HCT116 (cell line): ENCODE data around the gene PCDH1. TPM values are rescaled to one million over a fixed set of nuclear protein-coding genes. Genes with fewer than 3 reads are reported as not detected.

Source experiments
- ATAC-seq: fragments of 200-7000 bp; cut with Tn5 transposase; 2 replicates; pipeline ENCODE4 v1.9.1; 2020; ENCODE audit warnings: mild to moderate bottlenecking, moderate library complexity
- BruUV-seq: library from RNA; stranded (reverse); fragments of 400-500 nt; replicated peaks from 2 replicates; lab custom pipeline; 2021; lab: Mats Ljungman, UMichigan
- CTCF ChIA-PET: fragments of 300-600 bp; sonication (Branson Sonifier 250); formaldehyde crosslinking; loops from one replicate; lab custom pipeline; 2021; ENCODE audit warnings: antibody characterized with exemption; lab: Charles Lee
- POLR2A ChIA-PET: fragments of 300-600, 350-600 bp; sonication (Branson Sonifier 250); formaldehyde crosslinking; loops from one replicate; lab custom pipeline; 2021; ENCODE audit warnings: antibody characterized with exemption; lab: Charles Lee
- RAD21 ChIA-PET, 2 experiments: fragments of 300-600 bp; sonication (Branson Sonifier 250); formaldehyde crosslinking; loops; one replicate each; lab custom pipeline; 2023; ENCODE audit warnings: low total read pairs in 2 of 2; ENCODE audit not compliant: uncharacterized antibody in 2 of 2, unreplicated experiment in 2 of 2, low non-redundant PET in 1 of 2; lab: Charles Lee
- DNase-seq: peaks from one replicate; pipeline ENCODE4 v3.0.0-alpha.2; 2010; ENCODE audit warnings: low read depth, low spot score
- H2AFZ ChIP-seq: fragments of 200-600 bp; shearing (Covaris generic), sonication (generic); 2 replicates; pipeline ENCODE4 v1.6.1; 2017; ENCODE audit warnings: low read depth, mixed run types, mixed read lengths, antibody characterized with exemption, low read length; ENCODE audit not compliant: poor library complexity, severe bottlenecking
- H3K27ac ChIP-seq: 2 replicates; pipeline ENCODE4 v1.5.1; 2012; ENCODE audit warnings: low read depth, low read length
- H3K27me3 ChIP-seq: fragments of 200-600 bp; sonication (generic); 2 replicates; pipeline ENCODE4 v1.6.1; 2016; ENCODE audit warnings: mixed run types, low read length, mixed read lengths; ENCODE audit not compliant: insufficient read depth
- H3K36me3 ChIP-seq, 2 experiments: fragments of 200-500 bp in 1 of 2; fragments of 200-600 bp in 1 of 2; sonication (Bioruptor generic) in 1 of 2; sonication (generic) in 1 of 2; 2 replicates each; pipeline versions ENCODE4 v1.5.1 to v1.6.1; 2014 to 2016; ENCODE audit warnings: low read length in 2 of 2, inconsistent platforms in 1 of 2, mixed read lengths in 1 of 2, mixed run types in 1 of 2; ENCODE audit not compliant: insufficient read depth in 2 of 2, control insufficient read depth in 1 of 2
- H3K4me1 ChIP-seq, 2 experiments: fragments of 200-600 bp in 1 of 2; sonication (generic) in 1 of 2; 2 replicates each; pipeline versions ENCODE4 v1.5.1 to v1.6.1; 2012 to 2017; ENCODE audit warnings: low read length in 2 of 2, inconsistent platforms in 1 of 2, mild to moderate bottlenecking in 1 of 2, mixed read lengths in 1 of 2, mixed run types in 1 of 2, moderate library complexity in 1 of 2; ENCODE audit not compliant: insufficient read depth in 2 of 2, control insufficient read depth in 1 of 2
- H3K4me2 ChIP-seq: fragments of 200-600 bp; sonication (generic); 2 replicates; pipeline ENCODE4 v1.6.1; 2017; ENCODE audit warnings: mixed run types, low read length, mixed read lengths
- H3K4me3 ChIP-seq, 2 experiments: fragments of 200-600 bp in 1 of 2; sonication (generic) in 1 of 2; replicated peaks in 1 of 2; 2 replicates each; pipeline ENCODE4 v1.5.1; 2011 to 2016; ENCODE audit warnings: low read length in 2 of 2, control low read depth in 1 of 2, low read depth in 1 of 2, mild to moderate bottlenecking in 1 of 2, mixed read lengths in 1 of 2, mixed run types in 1 of 2
- H3K79me2 ChIP-seq: fragments of 200-600 bp; sonication (generic); 2 replicates; pipeline ENCODE4 v1.6.1; 2017; ENCODE audit warnings: mild to moderate bottlenecking, mixed run types, low read length, moderate library complexity, mixed read lengths; ENCODE audit not compliant: insufficient read depth
- H3K9ac ChIP-seq: fragments of 200-600 bp; sonication (generic); 2 replicates; pipeline ENCODE4 v1.6.1; 2016; ENCODE audit warnings: low read length, mixed read lengths
- H3K9me2 ChIP-seq: fragments of 200-600 bp; sonication (generic), shearing (Covaris generic); 2 replicates; pipeline ENCODE4 v1.6.1; 2017; ENCODE audit warnings: mixed run types, mild to moderate bottlenecking, moderate library complexity; ENCODE audit not compliant: insufficient read depth
- H3K9me3 ChIP-seq, 2 experiments: fragments of 200-500 bp in 1 of 2; fragments of 200-600 bp in 1 of 2; sonication (Bioruptor generic) in 1 of 2; sonication (generic) in 1 of 2; 2 replicates each; pipeline ENCODE4 v1.6.1; 2014 to 2017; ENCODE audit warnings: low read length in 2 of 2, mixed read lengths in 2 of 2, inconsistent platforms in 1 of 2, low read depth in 1 of 2, mild to moderate bottlenecking in 1 of 2, mixed run types in 1 of 2, moderate library complexity in 1 of 2; ENCODE audit not compliant: control insufficient read depth in 1 of 2, insufficient read depth in 1 of 2
- H4K20me1 ChIP-seq: fragments of 200-600 bp; sonication (generic), shearing (Covaris generic); 2 replicates; pipeline ENCODE4 v1.6.1; 2017; ENCODE audit warnings: mixed run types, mild to moderate bottlenecking, moderate library complexity; ENCODE audit not compliant: insufficient read depth
- CBX3 ChIP-seq: IDR thresholded peaks from 2 replicates; pipeline ENCODE4 v1.6.1; 2012; ENCODE audit warnings: low read depth
- CEBPB ChIP-seq: IDR thresholded peaks from 2 replicates; pipeline ENCODE4 v1.6.1; 2012; ENCODE audit warnings: low read depth
- EGR1 ChIP-seq: IDR thresholded peaks from 2 replicates; pipeline ENCODE4 v1.6.1; 2012; ENCODE audit warnings: low read depth
- EZH2 ChIP-seq: fragments of 200-600 bp; sonication (generic); IDR thresholded peaks from 2 replicates; pipeline ENCODE4 v1.6.1; 2017; ENCODE audit warnings: antibody characterized with exemption, mixed run types
- EZH2phosphoT487 ChIP-seq: fragments of 200-600 bp; IDR thresholded peaks from 2 replicates; pipeline ENCODE4 v1.6.1; 2018; ENCODE audit warnings: antibody characterized with exemption, borderline replicate concordance
- FOSL1 ChIP-seq: IDR thresholded peaks from 2 replicates; pipeline ENCODE4 v1.6.1; 2012; ENCODE audit warnings: low read depth
- JUND ChIP-seq: IDR thresholded peaks from 2 replicates; pipeline ENCODE4 v1.6.1; 2012
- POLR2A ChIP-seq: IDR thresholded peaks from 2 replicates; pipeline ENCODE4 v1.7.0; 2011; ENCODE audit warnings: borderline replicate concordance; ENCODE audit not compliant: insufficient read depth, insufficient read length; ENCODE audit errors: extremely low read depth
- RAD21 ChIP-seq: IDR thresholded peaks from 2 replicates; pipeline ENCODE4 v1.6.1; 2012; ENCODE audit warnings: low read depth, mild to moderate bottlenecking
- SIN3A ChIP-seq: IDR thresholded peaks from 2 replicates; pipeline ENCODE4 v1.6.1; 2012; ENCODE audit warnings: low read depth
- SP1 ChIP-seq: IDR thresholded peaks from 2 replicates; pipeline ENCODE4 v1.6.1; 2012; ENCODE audit warnings: low read depth
- SRF ChIP-seq: IDR thresholded peaks from 2 replicates; pipeline ENCODE4 v1.6.1; 2012; ENCODE audit warnings: low read depth
- TCF7L2 ChIP-seq: IDR thresholded peaks from 2 replicates; pipeline ENCODE4 v1.7.0; 2011; ENCODE audit warnings: borderline replicate concordance, inconsistent platforms; ENCODE audit not compliant: insufficient read depth, insufficient read length; ENCODE audit errors: extremely low read depth
- YY1 ChIP-seq: IDR thresholded peaks from 2 replicates; pipeline ENCODE4 v1.6.1; 2011; ENCODE audit warnings: low read length, low read depth, moderate library complexity, mild to moderate bottlenecking; ENCODE audit not compliant: insufficient replicate concordance; ENCODE audit errors: extremely low read depth
- ZFX ChIP-seq: fragments of 450-650 bp; IDR thresholded peaks from 2 replicates; pipeline ENCODE4 v1.6.1; 2017
- ZNF274 ChIP-seq: fragments of 200-500 bp; sonication (Bioruptor generic); IDR thresholded peaks from 2 replicates; pipeline ENCODE4 v1.6.1; 2014; ENCODE audit warnings: mild to moderate bottlenecking, low read depth, low read length, inconsistent platforms
- intact Hi-C: fragments of 100-400 bp; cut with micrococcal nuclease; formaldehyde crosslinking; loops from 2 replicates; pipeline ENCODE4 v1.10.0; 2022
- total RNA-seq: library from RNA; stranded (reverse); gene quantifications from one replicate; pipeline ENCODE4 v1.2.1, GENCODE V29; 2021; ENCODE audit not compliant: unreplicated experiment
- TF ChIP-seq, protein P1 (sequence below), 3 experiments: fragments of 200-600 bp in 1 of 3; sonication (generic) in 1 of 3; IDR thresholded peaks in 2 of 3; conservative IDR thresholded peaks in 1 of 3; 2 replicates each; pipeline ENCODE4 v1.5.1; 2012 to 2017; ENCODE audit warnings: low read depth in 2 of 3, low read length in 2 of 3, antibody characterized with exemption in 1 of 3, borderline replicate concordance in 1 of 3, control low read depth in 1 of 3, mild to moderate bottlenecking in 1 of 3, mixed read lengths in 1 of 3, mixed run types in 1 of 3, moderate library complexity in 1 of 3; ENCODE audit not compliant: insufficient read depth in 1 of 3
- TF ChIP-seq, protein P2 (sequence below): IDR thresholded peaks from 2 replicates; pipeline ENCODE4 v1.6.1; 2012
- TF ChIP-seq, protein P3 (sequence below): IDR thresholded peaks from 2 replicates; pipeline ENCODE4 v1.6.1; 2011; ENCODE audit warnings: mild to moderate bottlenecking, low read length, moderate library complexity; ENCODE audit not compliant: insufficient replicate concordance; ENCODE audit errors: extremely low read depth

PCDH1 gene
- total RNA-seq, 1 experiment from 2014 or later = 24.2 TPM

DNA sequence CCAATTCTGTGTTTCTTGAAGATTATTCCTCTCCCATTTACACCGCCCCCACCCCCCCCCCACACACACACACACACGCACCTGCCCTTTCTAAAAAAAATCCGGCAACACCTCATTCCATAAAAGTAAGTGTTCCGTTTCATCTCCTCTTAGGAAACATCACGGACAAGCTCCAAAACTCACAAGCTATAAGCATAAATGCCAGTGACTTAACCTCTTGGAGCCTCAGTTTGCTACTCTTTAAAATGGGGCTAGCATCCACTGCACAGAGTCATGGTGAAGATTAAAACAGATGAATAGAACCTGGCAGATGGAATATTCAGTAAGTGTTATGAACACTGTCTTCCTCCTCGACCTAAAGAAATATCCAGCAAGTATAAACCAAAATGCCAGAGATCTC is 70.5 kb downstream of the PCDH1 start:
- intact Hi-C loops = no loop called here
- no TSS peak for BruUV-seq
- Histone ChIP-seq H3K79me2 (no peaks in the 10 kb centered on the region), H3K4me2 (no peak overlapping the region), H3K9me3 (no peaks in the 10 kb centered on the region), H4K20me1 (no peaks in the 10 kb centered on the region), H3K36me3 (no peaks in the 10 kb centered on the region), H3K9me2 (no peaks in the 10 kb centered on the region), H3K27me3 (peaks cover 22% of the 10 kb centered on the region), H3K4me1 (no peaks in the 10 kb centered on the region), H2AFZ (no peak overlapping the region), H3K9ac (no peak overlapping the region), H3K4me3 (no peak overlapping the region), H3K27ac (no peak overlapping the region)
- TF ChIP-seq EZH2phosphoT487 = no peak
- no peak for TF ChIP-seq CBX3
- TF ChIP-seq ZFX = no peak
- TF ChIP-seq SP1 = no peak
- TF ChIP-seq, protein P1, sequence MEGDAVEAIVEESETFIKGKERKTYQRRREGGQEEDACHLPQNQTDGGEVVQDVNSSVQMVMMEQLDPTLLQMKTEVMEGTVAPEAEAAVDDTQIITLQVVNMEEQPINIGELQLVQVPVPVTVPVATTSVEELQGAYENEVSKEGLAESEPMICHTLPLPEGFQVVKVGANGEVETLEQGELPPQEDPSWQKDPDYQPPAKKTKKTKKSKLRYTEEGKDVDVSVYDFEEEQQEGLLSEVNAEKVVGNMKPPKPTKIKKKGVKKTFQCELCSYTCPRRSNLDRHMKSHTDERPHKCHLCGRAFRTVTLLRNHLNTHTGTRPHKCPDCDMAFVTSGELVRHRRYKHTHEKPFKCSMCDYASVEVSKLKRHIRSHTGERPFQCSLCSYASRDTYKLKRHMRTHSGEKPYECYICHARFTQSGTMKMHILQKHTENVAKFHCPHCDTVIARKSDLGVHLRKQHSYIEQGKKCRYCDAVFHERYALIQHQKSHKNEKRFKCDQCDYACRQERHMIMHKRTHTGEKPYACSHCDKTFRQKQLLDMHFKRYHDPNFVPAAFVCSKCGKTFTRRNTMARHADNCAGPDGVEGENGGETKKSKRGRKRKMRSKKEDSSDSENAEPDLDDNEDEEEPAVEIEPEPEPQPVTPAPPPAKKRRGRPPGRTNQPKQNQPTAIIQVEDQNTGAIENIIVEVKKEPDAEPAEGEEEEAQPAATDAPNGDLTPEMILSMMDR (IDR thresholded peaks at IDR 0.05 in 2 of 3, conservative IDR thresholded peaks at IDR 0.05 in 1 of 3; ENCODE audit: borderline replicate concordance in 1 of 3, insufficient read depth in 1 of 3, low read depth in 2 of 3, low read length in 2 of 3) = no peak
- TF ChIP-seq FOSL1 = no peak
- TF ChIP-seq SRF = no peak
- no peak for TF ChIP-seq YY1
- no peak for TF ChIP-seq CEBPB
- TF ChIP-seq TCF7L2 = no peak
- TF ChIP-seq SIN3A = no peak
- TF ChIP-seq EGR1 = no peak
- no peak for TF ChIP-seq EZH2
- TF ChIP-seq POLR2A = no peak
- no peak for TF ChIP-seq RAD21
- TF ChIP-seq, protein P2, sequence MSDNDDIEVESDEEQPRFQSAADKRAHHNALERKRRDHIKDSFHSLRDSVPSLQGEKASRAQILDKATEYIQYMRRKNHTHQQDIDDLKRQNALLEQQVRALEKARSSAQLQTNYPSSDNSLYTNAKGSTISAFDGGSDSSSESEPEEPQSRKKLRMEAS = no peak
- TF ChIP-seq, protein P3, sequence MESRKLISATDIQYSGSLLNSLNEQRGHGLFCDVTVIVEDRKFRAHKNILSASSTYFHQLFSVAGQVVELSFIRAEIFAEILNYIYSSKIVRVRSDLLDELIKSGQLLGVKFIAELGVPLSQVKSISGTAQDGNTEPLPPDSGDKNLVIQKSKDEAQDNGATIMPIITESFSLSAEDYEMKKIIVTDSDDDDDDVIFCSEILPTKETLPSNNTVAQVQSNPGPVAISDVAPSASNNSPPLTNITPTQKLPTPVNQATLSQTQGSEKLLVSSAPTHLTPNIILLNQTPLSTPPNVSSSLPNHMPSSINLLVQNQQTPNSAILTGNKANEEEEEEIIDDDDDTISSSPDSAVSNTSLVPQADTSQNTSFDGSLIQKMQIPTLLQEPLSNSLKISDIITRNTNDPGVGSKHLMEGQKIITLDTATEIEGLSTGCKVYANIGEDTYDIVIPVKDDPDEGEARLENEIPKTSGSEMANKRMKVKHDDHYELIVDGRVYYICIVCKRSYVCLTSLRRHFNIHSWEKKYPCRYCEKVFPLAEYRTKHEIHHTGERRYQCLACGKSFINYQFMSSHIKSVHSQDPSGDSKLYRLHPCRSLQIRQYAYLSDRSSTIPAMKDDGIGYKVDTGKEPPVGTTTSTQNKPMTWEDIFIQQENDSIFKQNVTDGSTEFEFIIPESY = no peak
- TF ChIP-seq JUND = no peak
- TF ChIP-seq ZNF274 = no peak
- no peak for ATAC-seq
- no peak for DNase-seq
- ChIA-PET POLR2A (no interaction called here), CTCF (interaction anchor here (1.0 to 1.4 kb wide), 2 partner anchors 9 to 71 kb away, joined by 3 to 4 read pairs; partner anchors contain the start of gene PCDH1), RAD21 (no interaction called here)
